GM10266 (cell line): Measurements from ENCODE around the gene AIF1.
A peak's percentile ranks its signal among the peaks of the same experiment; 100 is the strongest.

Source experiments
- DNase-seq: peaks from one replicate; pipeline ENCODE4 v3.0.0; 2012; ENCODE audit errors: extremely low spot score
- TF ChIP-seq, protein P1 (sequence below): IDR thresholded peaks from 2 replicates; pipeline ENCODE4 v1.5.1; 2012; ENCODE audit warnings: mild to moderate bottlenecking, low read depth; ENCODE audit not compliant: control insufficient read depth, insufficient read depth; ENCODE audit errors: missing control alignments

The AIF1 gene

DNA sequence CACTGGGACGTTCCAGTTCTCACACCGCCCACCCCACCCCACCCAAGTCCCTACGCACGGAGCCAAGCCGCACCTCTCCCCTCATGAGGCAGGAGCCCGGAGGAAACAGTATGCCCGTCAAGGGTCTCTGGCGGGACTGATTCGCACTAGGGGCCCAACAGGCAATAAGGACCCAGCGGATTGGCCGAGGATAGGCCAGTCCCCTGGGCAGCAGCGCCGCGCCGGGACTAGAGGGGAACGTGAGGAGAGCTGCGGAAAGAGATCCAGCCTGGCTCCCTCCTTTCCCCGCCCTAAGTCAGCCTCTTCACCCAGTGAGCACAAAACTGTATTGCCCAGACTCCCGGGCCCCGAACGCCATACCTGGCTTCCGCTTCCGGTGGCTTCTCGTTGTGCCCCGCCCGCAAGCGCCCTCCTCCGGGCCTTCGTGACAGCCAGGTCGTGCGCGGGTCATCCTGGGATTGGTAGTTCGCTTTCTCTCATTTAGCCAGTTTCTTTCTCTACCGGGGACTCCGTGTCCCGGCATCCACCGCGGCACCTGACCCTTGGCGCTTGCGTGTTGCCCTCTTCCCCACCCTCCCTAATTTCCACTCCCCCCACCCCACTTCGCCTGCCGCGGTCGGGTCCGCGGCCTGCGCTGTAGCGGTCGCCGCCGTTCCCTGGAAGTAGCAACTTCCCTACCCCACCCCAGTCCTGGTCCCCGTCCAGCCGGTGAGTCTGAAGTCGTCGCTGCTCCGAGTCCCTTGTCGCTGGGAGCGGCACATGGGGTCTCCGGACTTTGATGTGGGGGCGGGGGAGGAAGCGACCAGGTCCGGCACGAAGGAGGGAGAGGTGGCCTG is 50.7 kb downstream of the AIF1 start, which contains the start of gene CSNK2B:
TSS of gene CSNK2B (plus strand) at position 580 of the 836 bp plus-strand sequence. CDS start 752 bp downstream, outside the sequence.
- peak; percentile 95 for DNase-seq
- TF ChIP-seq, protein P1, sequence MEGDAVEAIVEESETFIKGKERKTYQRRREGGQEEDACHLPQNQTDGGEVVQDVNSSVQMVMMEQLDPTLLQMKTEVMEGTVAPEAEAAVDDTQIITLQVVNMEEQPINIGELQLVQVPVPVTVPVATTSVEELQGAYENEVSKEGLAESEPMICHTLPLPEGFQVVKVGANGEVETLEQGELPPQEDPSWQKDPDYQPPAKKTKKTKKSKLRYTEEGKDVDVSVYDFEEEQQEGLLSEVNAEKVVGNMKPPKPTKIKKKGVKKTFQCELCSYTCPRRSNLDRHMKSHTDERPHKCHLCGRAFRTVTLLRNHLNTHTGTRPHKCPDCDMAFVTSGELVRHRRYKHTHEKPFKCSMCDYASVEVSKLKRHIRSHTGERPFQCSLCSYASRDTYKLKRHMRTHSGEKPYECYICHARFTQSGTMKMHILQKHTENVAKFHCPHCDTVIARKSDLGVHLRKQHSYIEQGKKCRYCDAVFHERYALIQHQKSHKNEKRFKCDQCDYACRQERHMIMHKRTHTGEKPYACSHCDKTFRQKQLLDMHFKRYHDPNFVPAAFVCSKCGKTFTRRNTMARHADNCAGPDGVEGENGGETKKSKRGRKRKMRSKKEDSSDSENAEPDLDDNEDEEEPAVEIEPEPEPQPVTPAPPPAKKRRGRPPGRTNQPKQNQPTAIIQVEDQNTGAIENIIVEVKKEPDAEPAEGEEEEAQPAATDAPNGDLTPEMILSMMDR = no peak

DNA sequence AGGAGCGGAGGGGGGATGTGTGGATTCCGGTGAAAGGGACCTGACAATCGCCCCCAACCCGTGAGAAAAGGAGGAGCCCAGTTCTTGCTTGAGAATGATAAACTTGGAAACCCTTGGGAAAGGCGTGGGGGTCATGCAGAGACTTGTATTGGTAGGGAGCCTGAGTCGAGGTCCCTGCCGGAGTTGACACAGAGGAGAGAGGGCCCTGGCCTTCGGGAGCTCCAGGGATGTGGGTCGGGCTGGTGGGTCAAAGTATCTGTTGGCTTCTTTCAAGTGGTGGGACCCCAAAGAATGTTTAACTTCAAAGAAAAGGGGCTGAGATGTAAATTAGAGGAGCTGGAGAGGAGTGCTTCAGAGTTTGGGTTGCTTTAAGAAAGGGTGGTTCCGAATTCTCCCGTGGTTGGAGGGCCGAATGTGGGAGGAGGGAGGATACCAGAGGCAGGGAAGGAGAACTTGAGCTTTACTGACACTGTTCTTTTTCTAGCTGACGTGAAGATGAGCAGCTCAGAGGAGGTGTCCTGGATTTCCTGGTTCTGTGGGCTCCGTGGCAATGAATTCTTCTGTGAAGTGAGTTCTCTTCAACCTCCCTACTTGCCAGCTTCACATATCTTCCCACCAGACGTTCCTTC is 51.4 kb downstream of the AIF1 start:
- DNase-seq = no peak
- TF ChIP-seq, protein P1 = no peak
